GM12878 (cell line): ENCODE results near the gene ITGA6. TPM values are rescaled to one million over a fixed set of nuclear protein-coding genes. Genes with fewer than 3 reads are reported as not detected.

ENCODE experiments used
- ATAC-seq: fragments of 200-7000 bp; cut with Tn5 transposase; 3 replicates; pipeline ENCODE4 v1.9.1; 2020; ENCODE audit warnings: mild to moderate bottlenecking, moderate library complexity
- BruUV-seq: library from RNA; stranded (reverse); fragments of 400-500 nt; replicated peaks from 2 replicates; lab custom pipeline; 2021; lab: Mats Ljungman, UMichigan
- CTCF ChIA-PET: fragments of 300-600 bp; sonication (Branson Sonifier 250); formaldehyde crosslinking; extraction: SDS; loops from one replicate; lab custom pipeline; 2021; ENCODE audit warnings: inconsistent platforms; lab: Yijun Ruan, JAX
- POLR2A ChIA-PET: fragments of 350-600 bp; formaldehyde crosslinking; extraction: SDS; loops from one replicate; lab custom pipeline; 2021; ENCODE audit warnings: inconsistent platforms; lab: Charles Lee
- RAD21 ChIA-PET: fragments of 300-600 bp; sonication (Branson Sonifier 250); formaldehyde crosslinking; loops from one replicate; lab custom pipeline; 2023; ENCODE audit warnings: antibody characterized with exemption; ENCODE audit not compliant: unreplicated experiment; lab: Charles Lee
- SMC1A ChIA-PET: fragments of 300-600 bp; sonication (Branson Sonifier 250); formaldehyde crosslinking; loops from one replicate; lab custom pipeline; 2023; ENCODE audit not compliant: unreplicated experiment, uncharacterized antibody; lab: Charles Lee
- DNase-seq: peaks from one replicate; pipeline ENCODE4 v3.0.0-alpha.2; 2011; ENCODE audit warnings: low read depth, low spot score
- FAIRE-seq: peaks from 3 replicates; lab custom pipeline; 2011; peaks lifted over from hg19 to GRCh38; lab: Jason Lieb, UNC
- H2AFZ ChIP-seq: 2 replicates; pipeline ENCODE4 v1.6.0; 2011; ENCODE audit warnings: low read depth, low read length, control low read depth; ENCODE audit not compliant: control insufficient read depth
- H3K27ac ChIP-seq: 2 replicates; pipeline ENCODE4 v1.5.1; 2011; ENCODE audit warnings: control low read depth; ENCODE audit not compliant: control insufficient read depth, insufficient read depth
- H3K27me3 ChIP-seq, 2 experiments: replicated peaks in 1 of 2; 2 replicates each; pipeline versions ENCODE4 v1.6.0 to v1.6.1; 2011; ENCODE audit warnings: low read length in 1 of 2; ENCODE audit not compliant: control insufficient read depth in 2 of 2, insufficient read depth in 2 of 2
- H3K36me3 ChIP-seq, 2 experiments: 2 replicates each; pipeline ENCODE4 v1.5.1; 2011; ENCODE audit warnings: low read length in 1 of 2; ENCODE audit not compliant: control insufficient read depth in 2 of 2, insufficient read depth in 2 of 2
- H3K4me1 ChIP-seq: 2 replicates; pipeline ENCODE4 v1.6.1; 2011; ENCODE audit warnings: mild to moderate bottlenecking, low read length, moderate library complexity, mixed read lengths; ENCODE audit not compliant: control insufficient read depth, insufficient read depth
- H3K4me2 ChIP-seq: 2 replicates; pipeline ENCODE4 v1.6.0; 2011; ENCODE audit warnings: control low read depth; ENCODE audit not compliant: control insufficient read depth, insufficient read depth
- H3K4me3 ChIP-seq: fragments of 200-600 bp; sonication (generic); 2 replicates; pipeline ENCODE4 v1.5.1; 2016
- H3K79me2 ChIP-seq: 2 replicates; pipeline ENCODE4 v1.6.0; 2011; ENCODE audit warnings: low read length; ENCODE audit not compliant: control insufficient read depth, insufficient read depth
- H3K9ac ChIP-seq: 2 replicates; pipeline ENCODE4 v1.8.0; 2011; ENCODE audit warnings: low read length, control low read depth, mixed read lengths; ENCODE audit not compliant: control insufficient read depth, insufficient read depth
- H3K9me3 ChIP-seq: replicated peaks from 3 replicates; pipeline ENCODE4 v1.5.1; 2011; ENCODE audit warnings: mild to moderate bottlenecking, low read length; ENCODE audit not compliant: control insufficient read depth, insufficient read depth
- H4K20me1 ChIP-seq: 2 replicates; pipeline ENCODE4 v1.6.0; 2011; ENCODE audit not compliant: control insufficient read depth, insufficient read depth
- E2F8 ChIP-seq: fragments of 450-650 bp; IDR thresholded peaks from 2 replicates; pipeline ENCODE4 v1.6.1; 2018; ENCODE audit warnings: mild to moderate bottlenecking, low read depth, moderate library complexity; ENCODE audit not compliant: partially characterized antibody
- E4F1 ChIP-seq: fragments of 450-650 bp; IDR thresholded peaks from 2 replicates; pipeline ENCODE4 v1.6.1; 2018; ENCODE audit warnings: borderline replicate concordance, mild to moderate bottlenecking; ENCODE audit not compliant: partially characterized antibody
- FOS ChIP-seq: IDR thresholded peaks from 3 replicates; pipeline ENCODE4 v1.6.1; 2011; ENCODE audit warnings: borderline replicate concordance; ENCODE audit not compliant: insufficient read length; ENCODE audit errors: extremely low read depth
- MEF2B ChIP-seq: fragments of 450-650 bp; IDR thresholded peaks from 2 replicates; pipeline ENCODE4 v1.6.1; 2018; ENCODE audit warnings: mild to moderate bottlenecking, moderate library complexity; ENCODE audit not compliant: partially characterized antibody, poor library complexity, severe bottlenecking
- NR2F1 ChIP-seq: fragments of 450-650 bp; conservative IDR thresholded peaks from 2 replicates; pipeline ENCODE4 v1.6.1; 2017; ENCODE audit warnings: mild to moderate bottlenecking
- POLR2A ChIP-seq: IDR thresholded peaks from 2 replicates; pipeline ENCODE4 v1.6.1; 2011; ENCODE audit warnings: low read depth, mild to moderate bottlenecking, low read length
- RBBP5 ChIP-seq: fragments of 200-600 bp; sonication (generic); conservative IDR thresholded peaks from 2 replicates; pipeline ENCODE4 v1.6.1; 2016
- WGBS: methylation state at CpG from one replicate; pipeline ENCODE4 v1.1.6; 2016; ENCODE audit warnings: low lambda C conversion rate; ENCODE audit not compliant: insufficient replicate concordance, insufficient coverage; ENCODE audit errors: missing lambda C conversion rate; 5-methylcytosine and 5-hydroxymethylcytosine counted together
- in situ Hi-C: fragments of 300-500 bp; cut with MboI; formaldehyde crosslinking; loops from 9 replicates; pipeline ENCODE4 v1.14.3; 2018; ENCODE audit warnings: mixed read lengths
- intact Hi-C: fragments of 100-400 bp; cut with micrococcal nuclease; formaldehyde crosslinking; loops from one replicate; pipeline ENCODE4 v1.14.2; 2022; ENCODE audit not compliant: unreplicated experiment
- polyA plus RNA-seq, 11 experiments: library from polyadenylated mRNA; depleted of rRNA in 4 of 11; unstranded in 6 of 11; stranded (reverse) in 5 of 11; fragments of >200 nt; fragmentation: Nextera tagmentation in 4 of 11; fragmentation: Illumina TruSeq in 1 of 11; extraction: Ambion mirVana in 4 of 11; extraction: Trizol in 1 of 11; gene quantifications; 1 replicate in 1 of 11; 2 replicates in 10 of 11; pipeline versions ENCODE4 v1.2.1 to v1.2.3, GENCODE V29; 2011 to 2016; ENCODE audit warnings: inconsistent platforms in 2 of 11, missing spikeins in 2 of 11, low read depth in 1 of 11
- total RNA-seq, 4 experiments: library from RNA; depleted of rRNA in 3 of 4; stranded (reverse); fragments of >200 nt in 3 of 4; fragmentation: Illumina TruSeq in 1 of 4; extraction: Trizol in 1 of 4; gene quantifications; 2 replicates each; pipeline versions ENCODE4 v1.2.1 to v1.2.3, GENCODE V29; 2013 to 2021

The ITGA6 gene
- total and polyA plus RNA-seq, 10 of the 15 experiments (the other 5 are each of a cell fraction or from before 2014, with no cell fraction given) = 0.01 to 0.36 (median 0.14) TPM; not detected in 2

- TF ChIP-seq E2F8 (no peak), POLR2A (no peak), FOS (no peak), NR2F1 (no peak)
- TF ChIP-seq, all 136 proteins: peak for 0
These were observed 51.0 kb downstream of the ITGA6 start (continued) for GRCh38 chr2:172478353-172478752.

GRCh38 chr2:172480301-172481218 is 53.2 kb downstream of the ITGA6 start:
- SMC1A ChIA-PET = no interaction called here
- Histone ChIP-seq H3K4me2 (no peak overlapping the region), H3K27ac (no peak overlapping the region), H2AFZ (no peak overlapping the region), H3K4me1 (no peaks in the 10 kb centered on the region), H3K9me3 (no peaks in the 10 kb centered on the region), H4K20me1 (no peaks in the 10 kb centered on the region), H3K9ac (no peak overlapping the region), H3K4me3 (no peak overlapping the region), H3K36me3 (no peaks in the 10 kb centered on the region), H3K27me3 (no peaks in the 10 kb centered on the region), H3K79me2 (no peaks in the 10 kb centered on the region)
- WGBS = 66% methylated on average over 12 of the region's 12 CpGs
- ATAC-seq (peak; percentile 49), DNase-seq (no peak), FAIRE-seq (no peak)
- CTCF ChIA-PET = interaction anchor here (1.9 kb wide), 1 partner anchor 14 kb away, joined by 5 read pairs; no protein-coding TSS in a partner anchor
- POLR2A ChIA-PET = no interaction called here
- no TSS peak for BruUV-seq
- intact Hi-C loops = loop anchor here (10.0 kb wide), 1 partner anchor 234 kb away; no protein-coding TSS in a partner anchor
- TF ChIP-seq RBBP5 = no peak
- TF ChIP-seq E4F1 = no peak
- TF ChIP-seq MEF2B = peak; percentile 44
- in situ Hi-C loops = no loop called here
- RAD21 ChIA-PET = no interaction called here
